Keratinocyte (primary cell): ENCODE data around the gene OPN1LW. TPM values are rescaled to one million over a fixed set of nuclear protein-coding genes. Genes with fewer than 3 reads are reported as not detected.

Experiments used
- DNase-seq: peaks from one replicate; pipeline ENCODE4 v3.0.0-alpha.2; 2011; ENCODE audit warnings: low read depth, missing footprints, low spot score
- FAIRE-seq: peaks from 2 replicates; lab custom pipeline; 2011; peaks lifted over from hg19 to GRCh38; lab: Jason Lieb, UNC
- H2AFZ ChIP-seq: 2 replicates; pipeline ENCODE4 v1.6.0; 2012; ENCODE audit warnings: low read length, control low read depth, inconsistent platforms; ENCODE audit not compliant: control insufficient read depth
- H3K27ac ChIP-seq: 2 replicates; pipeline ENCODE4 v1.5.1; 2011; ENCODE audit warnings: low read length; ENCODE audit not compliant: control insufficient read depth, insufficient read depth
- H3K27me3 ChIP-seq: 3 replicates; pipeline ENCODE4 v1.6.0; 2011; ENCODE audit warnings: low read length; ENCODE audit not compliant: control insufficient read depth, insufficient read depth; ENCODE audit errors: extremely low read depth
- H3K36me3 ChIP-seq, 2 experiments: 2 replicates in 1 of 2; 3 replicates in 1 of 2; pipeline ENCODE4 v1.5.1; 2011; ENCODE audit warnings: low read length in 2 of 2, mild to moderate bottlenecking in 1 of 2; ENCODE audit not compliant: control insufficient read depth in 2 of 2, insufficient read depth in 2 of 2; ENCODE audit errors: extremely low read depth in 1 of 2
- H3K4me1 ChIP-seq: 3 replicates; pipeline ENCODE4 v1.5.1; 2011; ENCODE audit warnings: low read length; ENCODE audit not compliant: control insufficient read depth, insufficient read depth; ENCODE audit errors: extremely low read depth
- H3K4me2 ChIP-seq: 3 replicates; pipeline ENCODE4 v1.6.0; 2011; ENCODE audit warnings: low read depth, low read length; ENCODE audit not compliant: control insufficient read depth, insufficient read depth; ENCODE audit errors: extremely low read depth
- H3K4me3 ChIP-seq, 3 experiments: fragments of 200-600 bp in 1 of 3; sonication (generic) in 1 of 3; 2 replicates in 2 of 3; 3 replicates in 1 of 3; pipeline ENCODE4 v1.5.1; 2011 to 2016; ENCODE audit warnings: low read length in 3 of 3, mild to moderate bottlenecking in 3 of 3, control low read depth in 2 of 3, inconsistent platforms in 1 of 3, low read depth in 1 of 3, mixed read lengths in 1 of 3, mixed run types in 1 of 3, moderate library complexity in 1 of 3; ENCODE audit not compliant: control insufficient read depth in 2 of 3, insufficient read depth in 2 of 3; ENCODE audit errors: extremely low read depth in 1 of 3
- H3K79me2 ChIP-seq: 2 replicates; pipeline ENCODE4 v1.6.0; 2012; ENCODE audit warnings: low read length; ENCODE audit not compliant: control insufficient read depth, insufficient read depth
- H3K9ac ChIP-seq: 3 replicates; pipeline ENCODE4 v1.6.0; 2011; ENCODE audit warnings: low read length; ENCODE audit not compliant: control insufficient read depth, insufficient read depth; ENCODE audit errors: extremely low read depth
- H3K9me1 ChIP-seq: 3 replicates; pipeline ENCODE4 v1.6.0; 2011; ENCODE audit warnings: low read length; ENCODE audit not compliant: control insufficient read depth, insufficient read depth; ENCODE audit errors: extremely low read depth
- H3K9me3 ChIP-seq: 2 replicates; pipeline ENCODE4 v1.5.1; 2012; ENCODE audit warnings: low read depth, low read length; ENCODE audit not compliant: control insufficient read depth
- H4K20me1 ChIP-seq: 3 replicates; pipeline ENCODE4 v1.6.0; 2011; ENCODE audit warnings: low read length; ENCODE audit not compliant: control insufficient read depth, insufficient read depth; ENCODE audit errors: extremely low read depth
- CTCF ChIP-seq, 3 experiments: IDR thresholded peaks in 1 of 3; conservative IDR thresholded peaks in 1 of 3; optimal IDR thresholded peaks in 1 of 3; 2 replicates in 2 of 3; 3 replicates in 1 of 3; pipeline versions ENCODE3 to v1.5.1; 2011; ENCODE audit warnings: low read length in 3 of 3, mild to moderate bottlenecking in 3 of 3, moderate library complexity in 2 of 3, control low read depth in 1 of 3, inconsistent platforms in 1 of 3; ENCODE audit not compliant: insufficient read depth in 2 of 3; ENCODE audit errors: extremely low read depth in 1 of 3
- EZH2 ChIP-seq: IDR thresholded peaks from one replicate; pipeline ENCODE4 v1.6.1; 2012; ENCODE audit warnings: inconsistent platforms, mild to moderate bottlenecking, low read length, moderate library complexity
- dilution Hi-C: fragments of 300-500 bp; cut with MboI; formaldehyde crosslinking; loops from one replicate; pipeline ENCODE4 v1.7.0; 2020; ENCODE audit warnings: low sequenced_read_pairs; ENCODE audit not compliant: extremely low pct_ligation_motif_present
- polyA plus RNA-seq, 5 experiments: library from polyadenylated mRNA; depleted of rRNA in 3 of 5; stranded (reverse) in 3 of 5; stranded (forward) in 1 of 5; unstranded in 1 of 5; fragments of >200 nt; gene quantifications; 1 replicate in 1 of 5; 2 replicates in 3 of 5; 3 replicates in 1 of 5; pipeline versions ENCODE4 v1.2.1 to v1.2.3, GENCODE V29; 2011 to 2012; ENCODE audit warnings: missing spikeins in 2 of 5, low read depth in 1 of 5, low replicate concordance in 1 of 5

Gene OPN1LW
- polyA plus RNA-seq, 1 donor (not counting 4 experiments of a cell fraction or from before 2014, with no cell fraction given), result not detected

- Histone ChIP-seq H3K27ac (peak within 1 kb of the TSS; percentile 56), H3K36me3 (no peaks in the 10 kb centered on the region), H3K4me2 (peak within 1 kb of the TSS; percentile 87), H3K27me3 (no peaks in the 10 kb centered on the region), H4K20me1 (peaks cover 14% of the 10 kb centered on the region), H3K9me1 (peaks cover 3% of the 10 kb centered on the region), H3K4me1 (peaks cover 15% of the 10 kb centered on the region), H3K9me3 (no peaks in the 10 kb centered on the region), H3K79me2 (peaks cover 38% of the 10 kb centered on the region), H2AFZ (peak within 1 kb of the TSS; percentile 84), H3K9ac (peak within 1 kb of the TSS; percentile 75), H3K4me3 (peak within 1 kb of the TSS; percentile 44 to 78 (median 71))
- peak; percentile 21 for DNase-seq
- dilution Hi-C loops, result no loop called here
- TF ChIP-seq CTCF (optimal IDR thresholded peaks at IDR 0.05 in 1 of 3, IDR thresholded peaks at IDR 0.05 in 1 of 3, conservative IDR thresholded peaks at IDR 0.05 in 1 of 3; ENCODE audit: extremely low read depth in 1 of 3, insufficient read depth in 2 of 3, low read length in 3 of 3) (no peak), EZH2 (no peak)
- no peak for FAIRE-seq
Observed at GRCh38 chrX:154097589-154098541, 46.2 kb upstream of the OPN1LW start, which contains the start of gene MECP2. MECP2 (minus strand) TSS chrX:154097717.

GRCh38 chrX:154098551-154098950 is 45.5 kb upstream of the OPN1LW start:
- peaks cover 33% of the 10 kb centered on the region for H3K79me2 ChIP-seq
- no peak overlapping the region for H3K4me3 ChIP-seq
- peaks cover 15% of the 10 kb centered on the region for H3K4me1 ChIP-seq
- peaks cover 14% of the 10 kb centered on the region for H4K20me1 ChIP-seq
- TF ChIP-seq EZH2 (no peak), CTCF (optimal IDR thresholded peaks at IDR 0.05 in 1 of 3, IDR thresholded peaks at IDR 0.05 in 1 of 3, conservative IDR thresholded peaks at IDR 0.05 in 1 of 3; ENCODE audit: extremely low read depth in 1 of 3, insufficient read depth in 2 of 3, low read length in 3 of 3) (no peak)
- H3K9me1 ChIP-seq, result peaks cover 3% of the 10 kb centered on the region
- H3K36me3 ChIP-seq, result no peaks in the 10 kb centered on the region
- FAIRE-seq, result no peak
- H3K4me2 ChIP-seq, result peak overlapping the region; percentile 74
- H3K27me3 ChIP-seq, result no peaks in the 10 kb centered on the region
- H3K9ac ChIP-seq, result no peak overlapping the region
- no peaks in the 10 kb centered on the region for H3K9me3 ChIP-seq
- no peak for DNase-seq
- H2AFZ ChIP-seq, result no peak overlapping the region
- H3K27ac ChIP-seq, result no peak overlapping the region
- dilution Hi-C loops, result no loop called here
